ENCODE results near the gene BIK.

BIK gene

GRCh38 chr22:43092085-43092484 is 18.5 kb upstream of the BIK start:
- no peak for DNase-seq
- Histone ChIP-seq H3K9me3 (replicated peaks; ENCODE audit: insufficient read depth, low read length) (no peaks in the 10 kb centered on the region), H3K27ac (ENCODE audit: low read length) (no peak overlapping the region), H2AFZ (ENCODE audit: low read length) (no peak overlapping the region), H3K4me1 (ENCODE audit: low read length) (no peaks in the 10 kb centered on the region; the same call in 1 of the 2 replicates), H3K27me3 (replicated peaks; ENCODE audit: insufficient read depth, low read length) (no peaks in the 10 kb centered on the region; the same call in 1 of the 2 replicates), H3K9ac (ENCODE audit: low read length) (no peak overlapping the region), H3K36me3 (replicated peaks; ENCODE audit: insufficient read depth, low read length) (no peaks in the 10 kb centered on the region), H3K4me2 (ENCODE audit: low read depth, low read length) (no peak overlapping the region), H3K9me2 (replicated peaks; ENCODE audit: insufficient read depth, low read length) (no peaks in the 10 kb centered on the region), H3K4me3 (ENCODE audit: low read length) (no peak overlapping the region), H3K79me2 (ENCODE audit: low read length) (no peaks in the 10 kb centered on the region), H4K20me1 (ENCODE audit: insufficient read depth, low read length) (no peaks in the 10 kb centered on the region), H3F3A (ENCODE audit: insufficient read depth, low read length) (peaks cover 12% of the 10 kb centered on the region)
- TF ChIP-seq CTCF (IDR thresholded peaks at IDR 0.05; ENCODE audit: low read length) (no peak), EZH2 (optimal IDR thresholded peaks at IDR 0.05; ENCODE audit: low read depth, low read length) (no peak), EZH2phosphoT487 (IDR thresholded peaks at IDR 0.05; ENCODE audit: low read length) (no peak)

GRCh38 chr22:43094085-43094484 is 16.5 kb upstream of the BIK start:
- Histone ChIP-seq H3F3A (ENCODE audit: insufficient read depth, low read length) (peaks cover 6% of the 10 kb centered on the region; the same call in 1 of the 2 replicates), H3K4me1 (ENCODE audit: low read length) (no peaks in the 10 kb centered on the region), H3K79me2 (ENCODE audit: low read length) (no peaks in the 10 kb centered on the region), H3K9me2 (replicated peaks; ENCODE audit: insufficient read depth, low read length) (no peaks in the 10 kb centered on the region), H3K9me3 (replicated peaks; ENCODE audit: insufficient read depth, low read length) (no peaks in the 10 kb centered on the region), H3K4me3 (ENCODE audit: low read length) (no peak overlapping the region), H3K9ac (ENCODE audit: low read length) (no peak overlapping the region), H3K4me2 (ENCODE audit: low read depth, low read length) (no peak overlapping the region), H3K36me3 (replicated peaks; ENCODE audit: insufficient read depth, low read length) (no peaks in the 10 kb centered on the region), H2AFZ (ENCODE audit: low read length) (no peak overlapping the region), H3K27me3 (replicated peaks; ENCODE audit: insufficient read depth, low read length) (no peaks in the 10 kb centered on the region; the same call in 1 of the 2 replicates), H3K27ac (ENCODE audit: low read length) (no peak overlapping the region), H4K20me1 (ENCODE audit: insufficient read depth, low read length) (no peaks in the 10 kb centered on the region)
- TF ChIP-seq CTCF (IDR thresholded peaks at IDR 0.05; ENCODE audit: low read length) = no peak
- no peak for TF ChIP-seq EZH2phosphoT487 (IDR thresholded peaks at IDR 0.05; ENCODE audit: low read length)
- no peak for TF ChIP-seq EZH2 (optimal IDR thresholded peaks at IDR 0.05; ENCODE audit: low read depth, low read length)
- no peak for DNase-seq

GRCh38 chr22:43094551-43094950 is 16.0 kb upstream of the BIK start:
- no peaks in the 10 kb centered on the region for H3K9me2 ChIP-seq (replicated peaks; ENCODE audit: insufficient read depth, low read length)
- no peak overlapping the region for H3K4me3 ChIP-seq (ENCODE audit: low read length)
- no peaks in the 10 kb centered on the region for H3K36me3 ChIP-seq (replicated peaks; ENCODE audit: insufficient read depth, low read length)
- H3K27ac ChIP-seq (ENCODE audit: low read length) = no peak overlapping the region
- DNase-seq = no peak
- H3K27me3 ChIP-seq (replicated peaks; ENCODE audit: insufficient read depth, low read length) = no peaks in the 10 kb centered on the region; the same call in 1 of the 2 replicates
- H4K20me1 ChIP-seq (ENCODE audit: insufficient read depth, low read length) = no peaks in the 10 kb centered on the region
- H3K9me3 ChIP-seq (replicated peaks; ENCODE audit: insufficient read depth, low read length) = no peaks in the 10 kb centered on the region
- TF ChIP-seq CTCF (IDR thresholded peaks at IDR 0.05; ENCODE audit: low read length) = no peak
- no peak for TF ChIP-seq EZH2 (optimal IDR thresholded peaks at IDR 0.05; ENCODE audit: low read depth, low read length)
- no peak for TF ChIP-seq EZH2phosphoT487 (IDR thresholded peaks at IDR 0.05; ENCODE audit: low read length)
- H2AFZ ChIP-seq (ENCODE audit: low read length) = no peak overlapping the region
- H3K79me2 ChIP-seq (ENCODE audit: low read length) = no peaks in the 10 kb centered on the region
- peaks cover 6% of the 10 kb centered on the region; the same call in 1 of the 2 replicates for H3F3A ChIP-seq (ENCODE audit: insufficient read depth, low read length)
- H3K4me1 ChIP-seq (ENCODE audit: low read length) = no peaks in the 10 kb centered on the region
- no peak overlapping the region for H3K4me2 ChIP-seq (ENCODE audit: low read depth, low read length)
- no peak overlapping the region for H3K9ac ChIP-seq (ENCODE audit: low read length)

All from MM.1S (cell line).